ENCODE results near the gene ZBTB20. TPM values are rescaled to one million over a fixed set of nuclear protein-coding genes. Genes with fewer than 3 reads are reported as not detected.

ZBTB20 gene
- total RNA-seq, 1 donor from 2014 or later: 66.4 TPM

DNA sequence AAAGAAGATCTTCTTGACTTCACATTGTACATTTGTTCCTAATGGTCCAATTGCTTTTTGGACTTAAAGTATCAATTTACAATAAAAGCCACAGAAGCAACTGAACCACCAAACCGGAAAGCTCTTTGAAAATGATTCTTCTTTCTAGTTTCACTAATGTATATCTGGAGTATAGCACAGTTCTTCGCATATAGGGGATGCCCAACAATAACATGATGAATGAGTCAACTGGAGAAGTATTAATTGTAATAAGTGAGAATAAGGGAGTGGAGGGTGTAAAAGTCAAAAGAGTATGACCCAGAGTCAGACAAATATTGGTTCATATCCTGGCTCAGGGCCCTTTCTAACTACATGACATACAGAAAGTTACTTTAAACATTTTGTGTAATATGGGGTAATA lies 425.2 kb downstream of the ZBTB20 start:
- intact Hi-C loops (cut with DNase I): no loop called here
- Histone ChIP-seq H3K4me1 (peaks cover 10% of the 10 kb centered on the region), H3K9me3 (no peaks in the 10 kb centered on the region), H3K4me3 (no peak overlapping the region), H3K36me3 (no peaks in the 10 kb centered on the region), H3K27me3 (ENCODE audit: low read depth) (no peaks in the 10 kb centered on the region), H3K27ac (no peak overlapping the region)
- DNase-seq (no peak), ATAC-seq (no peak)
- TF ChIP-seq, protein P1, sequence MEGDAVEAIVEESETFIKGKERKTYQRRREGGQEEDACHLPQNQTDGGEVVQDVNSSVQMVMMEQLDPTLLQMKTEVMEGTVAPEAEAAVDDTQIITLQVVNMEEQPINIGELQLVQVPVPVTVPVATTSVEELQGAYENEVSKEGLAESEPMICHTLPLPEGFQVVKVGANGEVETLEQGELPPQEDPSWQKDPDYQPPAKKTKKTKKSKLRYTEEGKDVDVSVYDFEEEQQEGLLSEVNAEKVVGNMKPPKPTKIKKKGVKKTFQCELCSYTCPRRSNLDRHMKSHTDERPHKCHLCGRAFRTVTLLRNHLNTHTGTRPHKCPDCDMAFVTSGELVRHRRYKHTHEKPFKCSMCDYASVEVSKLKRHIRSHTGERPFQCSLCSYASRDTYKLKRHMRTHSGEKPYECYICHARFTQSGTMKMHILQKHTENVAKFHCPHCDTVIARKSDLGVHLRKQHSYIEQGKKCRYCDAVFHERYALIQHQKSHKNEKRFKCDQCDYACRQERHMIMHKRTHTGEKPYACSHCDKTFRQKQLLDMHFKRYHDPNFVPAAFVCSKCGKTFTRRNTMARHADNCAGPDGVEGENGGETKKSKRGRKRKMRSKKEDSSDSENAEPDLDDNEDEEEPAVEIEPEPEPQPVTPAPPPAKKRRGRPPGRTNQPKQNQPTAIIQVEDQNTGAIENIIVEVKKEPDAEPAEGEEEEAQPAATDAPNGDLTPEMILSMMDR (IDR thresholded peaks at IDR 0.05): no peak

DNA sequence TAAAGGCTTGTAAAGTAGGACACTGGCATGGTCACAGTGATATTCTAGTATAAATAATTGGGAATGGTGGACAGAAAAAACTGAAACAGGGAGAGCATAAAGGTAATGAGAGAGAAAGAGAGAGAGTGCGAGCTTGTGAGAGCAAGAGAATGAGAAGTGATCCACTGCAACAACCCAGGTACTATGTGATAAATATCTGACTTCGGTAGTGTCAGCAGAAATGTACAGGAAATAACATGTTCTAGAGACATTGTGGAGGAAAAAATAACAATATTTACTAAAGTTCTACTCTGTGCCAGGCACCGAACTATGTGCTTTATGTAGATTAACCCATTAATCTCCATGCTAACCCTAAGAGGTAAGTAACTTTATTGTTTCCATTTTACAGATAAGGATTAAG lies 425.9 kb downstream of the ZBTB20 start:
- H3K9me3 ChIP-seq: no peaks in the 10 kb centered on the region
- H3K4me3 ChIP-seq: no peak overlapping the region
- no peak for DNase-seq
- H3K27me3 ChIP-seq (ENCODE audit: low read depth): no peaks in the 10 kb centered on the region
- H3K36me3 ChIP-seq: no peaks in the 10 kb centered on the region
- no peak overlapping the region for H3K27ac ChIP-seq
- H3K4me1 ChIP-seq: peaks cover 10% of the 10 kb centered on the region
- no peak for ATAC-seq
- TF ChIP-seq, protein P1 (IDR thresholded peaks at IDR 0.05): no peak
- intact Hi-C loops (cut with DNase I): no loop called here

DNA sequence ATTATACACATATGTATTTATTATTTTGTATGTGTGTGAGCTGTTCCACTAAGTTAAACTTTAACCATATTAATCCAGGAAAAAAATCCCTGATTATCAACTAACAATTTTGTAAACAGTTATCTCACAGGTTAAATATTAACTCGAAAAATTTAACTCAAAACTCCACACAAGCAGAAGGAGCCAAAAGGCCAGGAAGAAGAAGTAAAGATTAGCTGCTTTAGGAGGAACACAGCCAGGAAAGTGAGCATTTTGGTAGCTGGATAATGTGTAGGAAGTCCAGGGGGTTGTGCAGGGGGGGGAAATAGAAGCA lies 428.2 kb downstream of the ZBTB20 start:
- no peak for DNase-seq
- Histone ChIP-seq H3K27ac (no peak overlapping the region), H3K4me3 (no peak overlapping the region), H3K27me3 (ENCODE audit: low read depth) (no peaks in the 10 kb centered on the region), H3K4me1 (peaks cover 10% of the 10 kb centered on the region), H3K9me3 (no peaks in the 10 kb centered on the region), H3K36me3 (no peaks in the 10 kb centered on the region)
- ATAC-seq: peak in 1 of 2 donors; percentile 26
- TF ChIP-seq, protein P1 (IDR thresholded peaks at IDR 0.05): no peak
- intact Hi-C loops (cut with DNase I): no loop called here

DNA sequence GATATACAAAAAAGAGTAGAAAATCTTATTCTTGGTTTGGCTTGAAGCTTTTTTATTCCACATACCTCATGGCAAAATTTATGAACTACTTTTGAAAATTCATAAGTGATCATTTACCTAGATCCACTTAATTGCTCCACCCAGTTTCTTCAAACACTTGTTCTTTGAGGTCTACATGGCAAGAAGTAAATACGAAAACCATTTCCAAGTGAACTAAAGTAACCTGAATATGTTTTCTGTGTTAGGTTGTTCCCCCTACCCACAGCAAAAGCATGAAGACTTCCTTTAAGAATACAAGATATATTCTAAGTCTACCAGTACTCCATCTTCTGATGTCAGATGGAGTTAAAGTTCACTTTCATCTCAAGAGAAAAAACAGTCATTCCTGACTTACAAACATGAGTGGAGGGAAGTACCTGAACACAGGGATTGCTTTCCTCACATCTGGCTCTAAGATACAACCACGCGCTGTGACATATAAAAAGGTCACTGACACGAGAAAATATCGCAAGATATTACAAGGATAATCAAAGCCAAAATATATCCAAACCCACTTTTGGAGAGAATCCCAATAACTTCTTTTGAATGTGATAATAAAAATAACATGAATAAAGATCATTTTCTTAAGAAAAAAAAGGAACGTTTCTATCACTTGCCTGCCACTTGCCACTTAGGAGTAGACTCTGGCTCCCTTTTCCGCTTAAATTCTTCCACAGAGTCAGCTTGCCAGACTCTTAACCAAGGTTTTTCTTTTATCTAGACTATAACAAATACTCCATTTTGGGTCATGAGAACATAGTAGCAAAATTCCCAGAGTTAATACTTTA lies 428.8 kb downstream of the ZBTB20 start:
- Histone ChIP-seq H3K36me3 (no peaks in the 10 kb centered on the region), H3K4me3 (no peak overlapping the region), H3K27me3 (ENCODE audit: low read depth) (no peaks in the 10 kb centered on the region), H3K9me3 (no peaks in the 10 kb centered on the region), H3K4me1 (peaks cover 10% of the 10 kb centered on the region), H3K27ac (no peak overlapping the region)
- DNase-seq: no peak
- TF ChIP-seq, protein P1 (IDR thresholded peaks at IDR 0.05): no peak
- intact Hi-C loops (cut with DNase I): no loop called here
- ATAC-seq: peak in 1 of 2 donors; percentile 64

DNA sequence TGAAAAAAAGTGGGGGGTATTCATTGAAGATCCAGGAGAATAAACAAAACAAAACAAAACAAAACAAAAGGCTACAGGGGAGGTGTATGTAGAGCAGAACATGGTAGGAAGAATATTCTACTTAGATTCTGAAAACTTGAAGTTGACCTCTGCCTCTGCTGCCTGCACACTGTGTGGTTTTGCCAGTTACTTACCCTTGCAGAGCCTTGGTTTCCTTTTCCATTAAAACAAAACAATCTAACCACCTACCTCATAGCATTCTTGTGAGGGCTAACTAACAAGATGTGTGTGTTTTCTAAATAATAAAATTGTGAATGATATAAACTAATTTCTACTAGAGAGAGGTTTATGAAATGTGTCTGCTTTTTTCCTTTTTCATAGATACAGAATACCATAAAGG lies 430.2 kb downstream of the ZBTB20 start:
- peaks cover 10% of the 10 kb centered on the region for H3K4me1 ChIP-seq

More for the DNA sequence above, 430.2 kb downstream of the ZBTB20 start:
- Histone ChIP-seq H3K36me3 (no peaks in the 10 kb centered on the region), H3K4me3 (no peak overlapping the region), H3K27ac (no peak overlapping the region), H3K27me3 (ENCODE audit: low read depth) (no peaks in the 10 kb centered on the region), H3K9me3 (no peaks in the 10 kb centered on the region)
- TF ChIP-seq, protein P1 (IDR thresholded peaks at IDR 0.05): no peak
- DNase-seq: no peak
- intact Hi-C loops (cut with DNase I): no loop called here
- ATAC-seq: no peak
